ENCODE results near the gene CRTC1. TPM values are rescaled to one million over a fixed set of nuclear protein-coding genes. Genes with fewer than 3 reads are reported as not detected.

CRTC1 gene
- total RNA-seq, 2 donors from 2014 or later = 4.0 to 5.8 TPM

- H3K4me3 ChIP-seq = no peak overlapping the region
- no peak for TF ChIP-seq CTCF (IDR thresholded peaks at IDR 0.05)
- no peaks in the 10 kb centered on the region for H3K27me3 ChIP-seq
- H3K27ac ChIP-seq = no peak overlapping the region
- no peaks in the 10 kb centered on the region for H3K36me3 ChIP-seq
- peaks cover 0 to 33% of the 10 kb centered on the region in 2 donors for H3K4me1 ChIP-seq
- no peak for DNase-seq (ENCODE audit: low spot score)
- no peaks in the 10 kb centered on the region for H3K9me3 ChIP-seq
Observed at GRCh38 chr19:18716857-18717256, 33.4 kb downstream of the CRTC1 start.

- no peak for TF ChIP-seq CTCF (IDR thresholded peaks at IDR 0.05)
- H3K27me3 ChIP-seq = no peaks in the 10 kb centered on the region
- DNase-seq (ENCODE audit: low spot score) = no peak
- no peaks in the 10 kb centered on the region for H3K9me3 ChIP-seq
- peaks cover 0 to 32% of the 10 kb centered on the region in 2 donors for H3K4me1 ChIP-seq
- H3K27ac ChIP-seq = no peak overlapping the region
- no peaks in the 10 kb centered on the region for H3K36me3 ChIP-seq
- no peak overlapping the region for H3K4me3 ChIP-seq
Observed at GRCh38 chr19:18717601-18718000, 34.1 kb downstream of the CRTC1 start.

- Histone ChIP-seq H3K27me3 (no peaks in the 10 kb centered on the region), H3K9me3 (no peaks in the 10 kb centered on the region), H3K4me3 (no peak overlapping the region), H3K4me1 (peaks cover 0 to 27% of the 10 kb centered on the region in 2 donors), H3K27ac (no peak overlapping the region), H3K36me3 (no peaks in the 10 kb centered on the region)
- no peak for TF ChIP-seq CTCF (IDR thresholded peaks at IDR 0.05)
- DNase-seq (ENCODE audit: low spot score) = no peak
Observed at GRCh38 chr19:18718015-18718526, 34.6 kb downstream of the CRTC1 start.

- Histone ChIP-seq H3K27ac (no peak overlapping the region), H3K4me3 (no peak overlapping the region)
Observed at GRCh38 chr19:18718846-18719458, 35.5 kb downstream of the CRTC1 start.

GRCh38 chr19:18719541-18719940 is 36.1 kb downstream of the CRTC1 start:
- peaks cover 0 to 16% of the 10 kb centered on the region in 2 donors for H3K4me1 ChIP-seq
- H3K9me3 ChIP-seq = no peaks in the 10 kb centered on the region
- TF ChIP-seq CTCF (IDR thresholded peaks at IDR 0.05) = no peak
- H3K4me3 ChIP-seq = no peak overlapping the region
- H3K27ac ChIP-seq = no peak overlapping the region
- no peaks in the 10 kb centered on the region for H3K36me3 ChIP-seq
- H3K27me3 ChIP-seq = no peaks in the 10 kb centered on the region
- DNase-seq (ENCODE audit: low spot score) = no peak

More at GRCh38 chr19:18718846-18719458, 35.5 kb downstream of the CRTC1 start:
- DNase-seq (ENCODE audit: low spot score) = no peak
- no peak for TF ChIP-seq CTCF (IDR thresholded peaks at IDR 0.05)
- Histone ChIP-seq H3K27me3 (no peaks in the 10 kb centered on the region), H3K9me3 (no peaks in the 10 kb centered on the region), H3K4me1 (peaks cover 0 to 18% of the 10 kb centered on the region in 2 donors), H3K36me3 (no peaks in the 10 kb centered on the region)
